Skin epidermis (tissue), 12 donors: ENCODE measurements around the gene TOGARAM1.

Experiments
- H3K27ac ChIP-seq, 21 experiments: fragments of 200-600 bp; sonication (generic) in 11 of 21; one replicate each; pipeline ENCODE4 v1.5.0; 2020; ENCODE audit warnings: mild to moderate bottlenecking in 3 of 21, inconsistent platforms in 2 of 21, moderate library complexity in 2 of 21
- H3K4me3 ChIP-seq, 7 experiments: fragments of 200-600 bp; sonication (generic) in 2 of 7; one replicate each; pipeline ENCODE4 v1.5.0; 2020; ENCODE audit warnings: inconsistent platforms in 2 of 7, mild to moderate bottlenecking in 2 of 7, moderate library complexity in 1 of 7

TOGARAM1 gene

GRCh38 chr14:44961554-44962333 lies at the start of gene TOGARAM1, which contains the start of gene KLHL28:
TOGARAM1 (plus strand) TSS chr14:44962190; CDS start chr14:44962422, 232 bp downstream.
KLHL28 (minus strand) TSS chr14:44961947; CDS start chr14:44945928, 16,019 bp downstream.
- Histone ChIP-seq H3K4me3 (peak within 1 kb of the TSS; percentile 59 to 96 (median 89)), H3K27ac (peak within 1 kb of the TSS; percentile 45 to 94 (median 86))

- H3K27ac ChIP-seq, result no peak overlapping the region
- H3K4me3 ChIP-seq, result no peak overlapping the region
These were observed 47.1 kb upstream of the TOGARAM1 start for GRCh38 chr14:44914849-44915248.

- H3K4me3 ChIP-seq, result no peak overlapping the region
- no peak overlapping the region for H3K27ac ChIP-seq
These were observed 33.2 kb upstream of the TOGARAM1 start for GRCh38 chr14:44928793-44929192.

- no peak overlapping the region for H3K4me3 ChIP-seq
- H3K27ac ChIP-seq, result no peak overlapping the region
These were observed 26.8 kb upstream of the TOGARAM1 start for GRCh38 chr14:44935155-44935554.

GRCh38 chr14:44937547-44937946 lies 24.4 kb upstream of the TOGARAM1 start:
- Histone ChIP-seq H3K4me3 (no peak overlapping the region), H3K27ac (no peak overlapping the region)

- Histone ChIP-seq H3K4me3 (no peak overlapping the region), H3K27ac (no peak overlapping the region)
These were observed 21.8 kb upstream of the TOGARAM1 start for GRCh38 chr14:44940211-44940610.

- H3K27ac ChIP-seq, result no peak overlapping the region
These were observed 21.0 kb upstream of the TOGARAM1 start for GRCh38 chr14:44940944-44941343.

GRCh38 chr14:44941591-44941990 lies 20.4 kb upstream of the TOGARAM1 start:
- Histone ChIP-seq H3K4me3 (no peak overlapping the region), H3K27ac (no peak overlapping the region)

More at GRCh38 chr14:44940944-44941343, 21.0 kb upstream of the TOGARAM1 start:
- H3K4me3 ChIP-seq, result no peak overlapping the region

GRCh38 chr14:44942436-44942835 lies 19.6 kb upstream of the TOGARAM1 start:
- H3K4me3 ChIP-seq, result no peak overlapping the region
- H3K27ac ChIP-seq, result no peak overlapping the region

GRCh38 chr14:44944107-44944506 lies 17.9 kb upstream of the TOGARAM1 start:
- Histone ChIP-seq H3K27ac (no peak overlapping the region), H3K4me3 (no peak overlapping the region)

- Histone ChIP-seq H3K27ac (no peak overlapping the region), H3K4me3 (no peak overlapping the region)
These were observed 16.7 kb upstream of the TOGARAM1 start for GRCh38 chr14:44945264-44945663.

GRCh38 chr14:44951051-44951450 lies 10.9 kb upstream of the TOGARAM1 start:
- no peak overlapping the region for H3K27ac ChIP-seq
- H3K4me3 ChIP-seq, result no peak overlapping the region

- H3K27ac ChIP-seq, result no peak overlapping the region
- no peak overlapping the region for H3K4me3 ChIP-seq
These were observed 9.4 kb upstream of the TOGARAM1 start for GRCh38 chr14:44952391-44953110.

GRCh38 chr14:44954750-44955149 lies 7.2 kb upstream of the TOGARAM1 start:
- no peak overlapping the region for H3K27ac ChIP-seq
- H3K4me3 ChIP-seq, result no peak overlapping the region

- no peak overlapping the region for H3K27ac ChIP-seq
- H3K4me3 ChIP-seq, result no peak overlapping the region
These were observed 6.5 kb upstream of the TOGARAM1 start for GRCh38 chr14:44955528-44955927.

- no peak overlapping the region for H3K27ac ChIP-seq
- no peak overlapping the region for H3K4me3 ChIP-seq
These were observed 5.1 kb upstream of the TOGARAM1 start for GRCh38 chr14:44956866-44957265.

- no peak overlapping the region for H3K27ac ChIP-seq
- H3K4me3 ChIP-seq, result no peak overlapping the region
These were observed 2.5 kb upstream of the TOGARAM1 start for GRCh38 chr14:44959538-44959937.

- Histone ChIP-seq H3K27ac (peak overlapping the region in 4 of 21 experiments; percentile 82 to 93 (median 89)), H3K4me3 (peak overlapping the region in 3 of 7 experiments; percentile 61 to 93 (median 89))
These were observed 1.8 kb upstream of the TOGARAM1 start for GRCh38 chr14:44960146-44960545.

GRCh38 chr14:44960646-44961045 lies 1.3 kb upstream of the TOGARAM1 start:
- peak overlapping the region; percentile 59 to 96 (median 89) for H3K4me3 ChIP-seq
- peak overlapping the region in 17 of 21 experiments; percentile 64 to 94 (median 87) for H3K27ac ChIP-seq

- peak overlapping the region; percentile 45 to 94 (median 85) for H3K27ac ChIP-seq
- H3K4me3 ChIP-seq, result peak overlapping the region; percentile 59 to 96 (median 89)
These were observed 838 bp upstream of the TOGARAM1 start for GRCh38 chr14:44961151-44961553.
